ENCODE data around the gene CT47C1. TPM values are rescaled to one million over a fixed set of nuclear protein-coding genes. Genes with fewer than 3 reads are reported as not detected.

CT47C1 gene
- total and polyA plus RNA-seq, 4 donors = not detected

DNA sequence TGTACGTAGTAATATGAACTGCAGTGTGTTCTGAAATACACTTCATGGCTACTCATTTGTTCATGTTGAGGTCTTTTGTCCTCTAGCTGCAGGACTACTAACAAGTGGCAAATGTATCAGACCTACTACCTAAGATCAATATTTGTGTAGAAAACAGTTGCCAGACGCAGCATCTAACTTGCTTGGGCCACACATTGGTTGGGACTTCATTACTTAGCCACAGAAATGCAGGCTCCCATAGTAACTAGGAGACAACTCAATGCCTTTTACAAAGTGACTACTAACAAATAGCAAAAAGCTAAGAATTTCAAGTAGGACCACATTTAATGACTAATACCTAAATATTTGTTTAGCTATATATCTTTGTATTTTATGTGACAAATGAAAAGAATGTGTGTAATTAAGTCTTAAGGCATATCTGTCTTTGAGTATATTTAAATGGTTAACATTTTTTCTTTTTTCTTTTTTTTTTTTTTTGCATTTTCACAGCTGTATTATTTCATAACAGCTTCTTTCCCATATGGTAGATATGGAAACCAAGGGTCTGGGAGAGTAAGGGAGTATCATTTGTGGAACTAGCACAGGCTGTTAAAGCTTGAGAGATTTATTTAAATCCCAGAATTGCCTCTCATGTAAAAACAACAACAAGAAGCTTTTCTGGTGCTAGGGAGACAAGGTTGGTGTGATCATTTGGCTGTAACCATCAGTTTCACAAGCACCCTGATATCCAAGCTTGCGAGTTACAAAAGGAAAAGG is 2.7 kb downstream of the CT47C1 start:
- H3K4me3 ChIP-seq = no peak overlapping the region
- H3K4me1 ChIP-seq (ENCODE audit: control insufficient read depth in 5 of 5, insufficient read depth in 5 of 5, low read length in 5 of 5) = no peaks in the 10 kb centered on the region
- H3K27me3 ChIP-seq (ENCODE audit: control insufficient read depth in 3 of 3, insufficient read depth in 3 of 3, low read length in 2 of 3) = peaks cover 0 to 3% (median 0%) of the 10 kb centered on the region in 3 donors
- WGBS, 2 donors = 81 to 86% methylated on average over 3 of the region's 3 CpGs
- no peak for ATAC-seq (ENCODE audit: insufficient read depth, low FRiP score)
- H3K27ac ChIP-seq (ENCODE audit: low read depth in 1 of 2, low read length in 1 of 2) = no peak overlapping the region
- H3K9me3 ChIP-seq (ENCODE audit: control insufficient read depth in 4 of 4, insufficient read depth in 3 of 4, low read length in 3 of 4) = peaks cover 0 to 6% (median 0%) of the 10 kb centered on the region in 4 donors
- DNase-seq = peak in 2 of 3 donors; percentile 65 to 66
- H3K9ac ChIP-seq (ENCODE audit: insufficient read depth in 1 of 2, low read length in 2 of 2) = no peak overlapping the region
- TF ChIP-seq, protein P1, sequence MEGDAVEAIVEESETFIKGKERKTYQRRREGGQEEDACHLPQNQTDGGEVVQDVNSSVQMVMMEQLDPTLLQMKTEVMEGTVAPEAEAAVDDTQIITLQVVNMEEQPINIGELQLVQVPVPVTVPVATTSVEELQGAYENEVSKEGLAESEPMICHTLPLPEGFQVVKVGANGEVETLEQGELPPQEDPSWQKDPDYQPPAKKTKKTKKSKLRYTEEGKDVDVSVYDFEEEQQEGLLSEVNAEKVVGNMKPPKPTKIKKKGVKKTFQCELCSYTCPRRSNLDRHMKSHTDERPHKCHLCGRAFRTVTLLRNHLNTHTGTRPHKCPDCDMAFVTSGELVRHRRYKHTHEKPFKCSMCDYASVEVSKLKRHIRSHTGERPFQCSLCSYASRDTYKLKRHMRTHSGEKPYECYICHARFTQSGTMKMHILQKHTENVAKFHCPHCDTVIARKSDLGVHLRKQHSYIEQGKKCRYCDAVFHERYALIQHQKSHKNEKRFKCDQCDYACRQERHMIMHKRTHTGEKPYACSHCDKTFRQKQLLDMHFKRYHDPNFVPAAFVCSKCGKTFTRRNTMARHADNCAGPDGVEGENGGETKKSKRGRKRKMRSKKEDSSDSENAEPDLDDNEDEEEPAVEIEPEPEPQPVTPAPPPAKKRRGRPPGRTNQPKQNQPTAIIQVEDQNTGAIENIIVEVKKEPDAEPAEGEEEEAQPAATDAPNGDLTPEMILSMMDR (IDR thresholded peaks at IDR 0.05; ENCODE audit: control extremely low read depth, extremely low read depth) = no peak
- no peaks in the 10 kb centered on the region for H3K36me3 ChIP-seq (ENCODE audit: control insufficient read depth in 4 of 4, insufficient read depth in 4 of 4, low read length in 4 of 4)

DNA sequence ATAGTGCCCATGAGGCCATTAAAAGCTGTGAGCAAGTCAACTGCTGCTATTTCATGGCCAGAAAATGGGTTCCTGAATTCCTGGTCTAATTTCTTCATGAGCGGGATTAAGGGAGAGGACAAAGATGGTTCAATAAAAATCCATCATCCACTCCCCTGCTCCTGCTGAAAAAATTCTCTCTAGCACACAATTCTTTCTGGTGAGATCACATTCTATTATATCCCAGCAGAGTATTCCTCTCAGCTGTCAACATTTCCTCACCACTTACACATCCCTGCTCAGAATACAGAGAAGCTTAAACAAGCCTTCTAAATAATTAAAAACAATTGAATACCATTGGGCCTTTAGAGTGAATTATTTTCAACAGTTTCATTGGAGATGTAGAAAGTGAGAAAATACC is 9.5 kb downstream of the CT47C1 start:
- Histone ChIP-seq H3K4me1 (ENCODE audit: control insufficient read depth in 5 of 5, insufficient read depth in 5 of 5, low read length in 5 of 5) (no peaks in the 10 kb centered on the region), H3K9ac (ENCODE audit: insufficient read depth in 1 of 2, low read length in 2 of 2) (no peak overlapping the region), H3K36me3 (ENCODE audit: control insufficient read depth in 4 of 4, insufficient read depth in 4 of 4, low read length in 4 of 4) (no peaks in the 10 kb centered on the region), H3K9me3 (ENCODE audit: control insufficient read depth in 4 of 4, insufficient read depth in 3 of 4, low read length in 3 of 4) (no peaks in the 10 kb centered on the region), H3K27me3 (ENCODE audit: control insufficient read depth in 3 of 3, insufficient read depth in 3 of 3, low read length in 2 of 3) (peaks cover 0 to 3% (median 0%) of the 10 kb centered on the region in 3 donors), H3K4me3 (no peak overlapping the region), H3K27ac (ENCODE audit: low read depth in 1 of 2, low read length in 1 of 2) (no peak overlapping the region)
- no peak for ATAC-seq (ENCODE audit: insufficient read depth, low FRiP score)
- WGBS, 2 donors = 71 to 93% methylated on average over 1 of the region's 1 CpG
- TF ChIP-seq, protein P1 (IDR thresholded peaks at IDR 0.05; ENCODE audit: control extremely low read depth, extremely low read depth) = no peak
- DNase-seq = no peak

DNA sequence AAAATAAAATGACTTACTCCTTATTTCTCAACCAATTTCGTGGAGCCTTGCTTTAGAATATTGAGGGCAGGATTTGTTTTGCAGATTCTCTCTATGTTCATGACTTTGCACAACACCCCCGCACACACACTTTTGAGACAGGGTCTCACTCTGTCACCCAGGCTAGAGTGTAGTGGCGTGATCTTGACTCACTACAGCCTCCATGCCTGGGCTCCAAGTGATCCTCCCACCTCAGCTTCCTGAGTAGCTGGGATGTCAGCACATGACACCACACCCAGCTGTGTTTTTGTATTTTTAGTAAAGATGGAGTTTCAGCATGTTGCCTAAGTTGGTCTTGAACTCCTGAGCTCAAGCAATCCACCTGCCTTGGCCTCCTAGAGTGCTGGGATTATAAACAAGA is 12.0 kb downstream of the CT47C1 start:
- H3K27ac ChIP-seq (ENCODE audit: low read depth in 1 of 2, low read length in 1 of 2) = no peak overlapping the region
- 60 to 84% methylated on average over 3 of the region's 3 CpGs for WGBS, 2 donors
- H3K4me1 ChIP-seq (ENCODE audit: control insufficient read depth in 5 of 5, insufficient read depth in 5 of 5, low read length in 5 of 5) = no peaks in the 10 kb centered on the region
- H3K27me3 ChIP-seq (ENCODE audit: control insufficient read depth in 3 of 3, insufficient read depth in 3 of 3, low read length in 2 of 3) = peaks cover 0 to 3% (median 3%) of the 10 kb centered on the region in 3 donors
- TF ChIP-seq, protein P1 (IDR thresholded peaks at IDR 0.05; ENCODE audit: control extremely low read depth, extremely low read depth) = no peak
- DNase-seq = no peak
- H3K36me3 ChIP-seq (ENCODE audit: control insufficient read depth in 4 of 4, insufficient read depth in 4 of 4, low read length in 4 of 4) = no peaks in the 10 kb centered on the region
- H3K9me3 ChIP-seq (ENCODE audit: control insufficient read depth in 4 of 4, insufficient read depth in 3 of 4, low read length in 3 of 4) = no peaks in the 10 kb centered on the region
- no peak for ATAC-seq (ENCODE audit: insufficient read depth, low FRiP score)
- no peak overlapping the region for H3K9ac ChIP-seq (ENCODE audit: insufficient read depth in 1 of 2, low read length in 2 of 2)
- H3K4me3 ChIP-seq = no peak overlapping the region
